ENCODE data around the gene SETBP1.

DNA sequence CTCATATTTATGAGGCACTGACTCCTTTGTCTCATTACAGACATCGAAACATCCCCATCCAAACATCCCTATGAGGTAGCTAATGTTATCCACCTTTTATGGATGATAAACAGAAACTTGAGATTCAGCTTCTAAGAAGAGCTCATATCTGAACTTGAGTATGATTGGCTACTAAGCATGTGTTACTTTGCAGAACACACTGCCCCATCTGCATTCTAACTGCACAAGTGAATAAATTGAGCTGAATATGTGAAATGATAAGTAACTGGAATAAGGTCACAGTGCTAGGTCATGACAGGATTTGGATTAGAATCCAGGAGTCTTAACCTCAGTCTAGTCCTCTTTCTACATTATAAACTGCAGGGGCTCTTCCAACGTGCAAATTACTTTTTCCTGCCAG lies 172.7 kb downstream of the SETBP1 start:
- TF ChIP-seq CREB1 (CRISPR knock-in tag; IDR thresholded peaks at IDR 0.05), result no peak
- TF ChIP-seq, protein P1, sequence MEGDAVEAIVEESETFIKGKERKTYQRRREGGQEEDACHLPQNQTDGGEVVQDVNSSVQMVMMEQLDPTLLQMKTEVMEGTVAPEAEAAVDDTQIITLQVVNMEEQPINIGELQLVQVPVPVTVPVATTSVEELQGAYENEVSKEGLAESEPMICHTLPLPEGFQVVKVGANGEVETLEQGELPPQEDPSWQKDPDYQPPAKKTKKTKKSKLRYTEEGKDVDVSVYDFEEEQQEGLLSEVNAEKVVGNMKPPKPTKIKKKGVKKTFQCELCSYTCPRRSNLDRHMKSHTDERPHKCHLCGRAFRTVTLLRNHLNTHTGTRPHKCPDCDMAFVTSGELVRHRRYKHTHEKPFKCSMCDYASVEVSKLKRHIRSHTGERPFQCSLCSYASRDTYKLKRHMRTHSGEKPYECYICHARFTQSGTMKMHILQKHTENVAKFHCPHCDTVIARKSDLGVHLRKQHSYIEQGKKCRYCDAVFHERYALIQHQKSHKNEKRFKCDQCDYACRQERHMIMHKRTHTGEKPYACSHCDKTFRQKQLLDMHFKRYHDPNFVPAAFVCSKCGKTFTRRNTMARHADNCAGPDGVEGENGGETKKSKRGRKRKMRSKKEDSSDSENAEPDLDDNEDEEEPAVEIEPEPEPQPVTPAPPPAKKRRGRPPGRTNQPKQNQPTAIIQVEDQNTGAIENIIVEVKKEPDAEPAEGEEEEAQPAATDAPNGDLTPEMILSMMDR (IDR thresholded peaks at IDR 0.05), result no peak
- no peak for TF ChIP-seq JUN (CRISPR knock-in tag; IDR thresholded peaks at IDR 0.05)
- TF ChIP-seq, protein P2, sequence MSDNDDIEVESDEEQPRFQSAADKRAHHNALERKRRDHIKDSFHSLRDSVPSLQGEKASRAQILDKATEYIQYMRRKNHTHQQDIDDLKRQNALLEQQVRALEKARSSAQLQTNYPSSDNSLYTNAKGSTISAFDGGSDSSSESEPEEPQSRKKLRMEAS (CRISPR knock-in tag; IDR thresholded peaks at IDR 0.05), result no peak
- no peak for TF ChIP-seq ZNF317 (CRISPR knock-in tag; IDR thresholded peaks at IDR 0.05; ENCODE audit: borderline replicate concordance, low read depth)
